ENCODE data around the gene DEUP1. TPM values are rescaled to one million over a fixed set of nuclear protein-coding genes. Genes with fewer than 3 reads are reported as not detected.

The DEUP1 gene
- polyA plus RNA-seq, 1 of the 3 experiments (the other 2 are of a cell fraction) = not detected

DNA sequence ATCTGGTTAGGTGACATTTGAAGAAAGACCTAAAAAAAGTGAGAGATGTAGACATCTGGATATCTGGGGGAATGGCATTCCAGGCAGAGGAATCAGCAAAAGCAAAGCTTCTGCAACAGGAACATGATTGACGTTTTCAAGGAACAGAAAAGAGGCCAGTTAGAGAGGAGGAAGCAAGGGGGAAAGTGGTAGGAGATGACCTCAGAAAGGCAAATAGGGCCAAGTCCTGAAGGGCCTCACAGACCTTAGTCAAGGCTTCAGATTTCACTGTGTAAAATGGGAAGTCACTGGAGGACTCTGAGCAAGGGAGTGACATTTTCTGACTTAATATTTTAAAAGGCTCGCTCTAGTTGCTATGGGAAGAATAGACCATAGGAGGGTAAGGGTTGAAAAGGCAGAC, 9.7 kb downstream of the DEUP1 start:
- H3K9me3 ChIP-seq = no peaks in the 10 kb centered on the region
- H3K4me2 ChIP-seq = no peak overlapping the region
- no peaks in the 10 kb centered on the region for H3K79me2 ChIP-seq (ENCODE audit: insufficient read depth)
- TF ChIP-seq RFX5 (IDR thresholded peaks at IDR 0.05; ENCODE audit: low read length) (no peak), RCOR1 (IDR thresholded peaks at IDR 0.05; ENCODE audit: low read length) (no peak)
- 16% methylated on average over 2 of the region's 2 CpGs for WGBS (ENCODE audit: low lambda C conversion rate)
- no peak overlapping the region for H2AFZ ChIP-seq (ENCODE audit: low read depth)
- no peak overlapping the region for H3K9ac ChIP-seq
- H3K4me1 ChIP-seq (ENCODE audit: control insufficient read depth in 1 of 2, insufficient read depth in 2 of 2, low read depth in 1 of 2, low read length in 1 of 2) = no peaks in the 10 kb centered on the region
- no peak overlapping the region for H3K4me3 ChIP-seq (ENCODE audit: low read depth in 2 of 2, low read length in 1 of 2)
- no peaks in the 10 kb centered on the region for H3K9me2 ChIP-seq
- no peak for DNase-seq
- POLR2A ChIA-PET = no interaction called here
- H4K20me1 ChIP-seq (ENCODE audit: insufficient read depth) = no peaks in the 10 kb centered on the region
- CTCF ChIA-PET = interaction anchor here (1.1 to 1.5 kb wide), 2 partner anchors 23 to 26 kb away, joined by 3 read pairs; no protein-coding TSS in a partner anchor
- H3K36me3 ChIP-seq (replicated peaks in 1 of 2; ENCODE audit: control insufficient read depth in 1 of 2, insufficient read depth in 2 of 2, low read length in 1 of 2) = no peaks in the 10 kb centered on the region
- no peaks in the 10 kb centered on the region for H3F3A ChIP-seq (replicated peaks; ENCODE audit: insufficient read depth)
- no peak overlapping the region for H3K27ac ChIP-seq (ENCODE audit: low read depth in 2 of 2, low read length in 1 of 2)
- H3K27me3 ChIP-seq (ENCODE audit: insufficient read depth) = no peaks in the 10 kb centered on the region

DNA sequence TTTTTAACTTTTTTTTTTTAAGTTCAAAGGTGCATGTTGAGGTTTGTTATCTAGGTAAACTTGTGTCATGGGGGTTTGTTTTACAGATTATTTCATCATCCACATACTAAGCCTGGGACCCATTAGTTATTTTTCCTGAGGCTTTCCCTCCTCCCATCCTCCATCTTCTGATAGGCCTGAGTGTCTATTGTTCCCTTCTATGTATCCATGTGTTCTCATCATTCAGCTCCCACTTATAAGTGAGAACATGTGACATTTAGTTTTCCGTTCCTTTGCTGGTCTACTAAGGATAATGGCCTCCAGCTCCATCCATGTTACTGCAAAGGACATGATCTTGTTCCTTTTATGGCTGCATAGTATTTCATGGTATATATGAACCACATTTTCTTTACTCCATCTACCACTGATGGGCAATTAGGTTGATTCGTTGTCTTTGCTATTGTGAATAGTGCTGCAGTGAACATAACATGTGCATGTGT, 14.4 kb downstream of the DEUP1 start:
- H3K79me2 ChIP-seq (ENCODE audit: insufficient read depth) = no peaks in the 10 kb centered on the region
- no peak overlapping the region for H3K9ac ChIP-seq
- WGBS (ENCODE audit: low lambda C conversion rate) = 24% methylated on average over 2 of the region's 2 CpGs
- no peak for DNase-seq
- ChIA-PET POLR2A (no interaction called here), CTCF (interaction anchor here (1.0 kb wide), 1 partner anchor 13 kb away, joined by 4 read pairs; no protein-coding TSS in a partner anchor)
- no peaks in the 10 kb centered on the region for H3F3A ChIP-seq (replicated peaks; ENCODE audit: insufficient read depth)
- H4K20me1 ChIP-seq (ENCODE audit: insufficient read depth) = no peaks in the 10 kb centered on the region
- no peaks in the 10 kb centered on the region for H3K36me3 ChIP-seq (replicated peaks in 1 of 2; ENCODE audit: control insufficient read depth in 1 of 2, insufficient read depth in 2 of 2, low read length in 1 of 2)
- no peak overlapping the region for H3K4me3 ChIP-seq (ENCODE audit: low read depth in 2 of 2, low read length in 1 of 2)
- no peaks in the 10 kb centered on the region for H3K9me2 ChIP-seq
- no peaks in the 10 kb centered on the region for H3K27me3 ChIP-seq (ENCODE audit: insufficient read depth)
- TF ChIP-seq POLR2AphosphoS5 (IDR thresholded peaks at IDR 0.05; ENCODE audit: low read depth, low read length) (no peak), RXRA (IDR thresholded peaks at IDR 0.05; ENCODE audit: borderline replicate concordance, low read depth) (no peak), JUND (IDR thresholded peaks at IDR 0.05) (no peak), GATA2 (CRISPR knock-in tag; IDR thresholded peaks at IDR 0.05) (no peak)
- TF ChIP-seq, protein P1, sequence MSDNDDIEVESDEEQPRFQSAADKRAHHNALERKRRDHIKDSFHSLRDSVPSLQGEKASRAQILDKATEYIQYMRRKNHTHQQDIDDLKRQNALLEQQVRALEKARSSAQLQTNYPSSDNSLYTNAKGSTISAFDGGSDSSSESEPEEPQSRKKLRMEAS (IDR thresholded peaks at IDR 0.05; ENCODE audit: low read depth) = no peak
- H3K4me2 ChIP-seq = no peak overlapping the region
- no peak overlapping the region for H3K27ac ChIP-seq (ENCODE audit: low read depth in 2 of 2, low read length in 1 of 2)
- no peaks in the 10 kb centered on the region for H3K4me1 ChIP-seq (ENCODE audit: control insufficient read depth in 1 of 2, insufficient read depth in 2 of 2, low read depth in 1 of 2, low read length in 1 of 2)
- no peaks in the 10 kb centered on the region for H3K9me3 ChIP-seq
- H2AFZ ChIP-seq (ENCODE audit: low read depth) = no peak overlapping the region

DNA sequence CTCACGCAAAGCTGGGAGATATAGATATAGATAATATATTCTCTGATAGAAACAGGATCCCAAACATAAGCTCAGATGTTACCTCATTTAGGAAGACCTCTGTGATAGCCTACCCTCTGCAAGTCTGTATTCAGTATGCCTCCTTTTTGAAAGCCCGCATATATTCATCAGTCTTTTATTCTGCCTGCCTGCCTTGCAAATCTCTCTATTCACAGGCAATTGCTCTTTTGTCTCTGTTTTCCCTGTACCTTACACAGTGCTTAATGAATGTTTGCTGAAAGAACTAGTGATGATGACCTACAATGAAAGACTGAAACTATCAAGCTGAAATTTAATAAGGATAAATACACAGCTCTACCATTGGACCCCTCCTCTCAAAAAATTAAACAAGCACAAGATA, 18.4 kb downstream of the DEUP1 start:
- Histone ChIP-seq H3K4me2 (no peak overlapping the region), H3K79me2 (ENCODE audit: insufficient read depth) (no peaks in the 10 kb centered on the region), H3K4me3 (ENCODE audit: low read depth in 2 of 2, low read length in 1 of 2) (no peak overlapping the region), H3K27ac (ENCODE audit: low read depth in 2 of 2, low read length in 1 of 2) (no peak overlapping the region), H3K27me3 (ENCODE audit: insufficient read depth) (no peaks in the 10 kb centered on the region), H3K9ac (no peak overlapping the region), H3K36me3 (replicated peaks in 1 of 2; ENCODE audit: control insufficient read depth in 1 of 2, insufficient read depth in 2 of 2, low read length in 1 of 2) (no peaks in the 10 kb centered on the region), H2AFZ (ENCODE audit: low read depth) (no peak overlapping the region), H3F3A (replicated peaks; ENCODE audit: insufficient read depth) (no peaks in the 10 kb centered on the region), H4K20me1 (ENCODE audit: insufficient read depth) (no peaks in the 10 kb centered on the region), H3K9me2 (no peaks in the 10 kb centered on the region), H3K9me3 (no peaks in the 10 kb centered on the region), H3K4me1 (ENCODE audit: control insufficient read depth in 1 of 2, insufficient read depth in 2 of 2, low read depth in 1 of 2, low read length in 1 of 2) (no peaks in the 10 kb centered on the region)
- ChIA-PET POLR2A (no interaction called here), CTCF (interaction anchor here (0.7 to 1.4 kb wide), 2 partner anchors 30 to 123 kb away, joined by 3 to 4 read pairs; no protein-coding TSS in a partner anchor)
- no peak for DNase-seq
- WGBS (ENCODE audit: low lambda C conversion rate) = 84% methylated on average over 2 of the region's 2 CpGs
- TF ChIP-seq, protein P2, sequence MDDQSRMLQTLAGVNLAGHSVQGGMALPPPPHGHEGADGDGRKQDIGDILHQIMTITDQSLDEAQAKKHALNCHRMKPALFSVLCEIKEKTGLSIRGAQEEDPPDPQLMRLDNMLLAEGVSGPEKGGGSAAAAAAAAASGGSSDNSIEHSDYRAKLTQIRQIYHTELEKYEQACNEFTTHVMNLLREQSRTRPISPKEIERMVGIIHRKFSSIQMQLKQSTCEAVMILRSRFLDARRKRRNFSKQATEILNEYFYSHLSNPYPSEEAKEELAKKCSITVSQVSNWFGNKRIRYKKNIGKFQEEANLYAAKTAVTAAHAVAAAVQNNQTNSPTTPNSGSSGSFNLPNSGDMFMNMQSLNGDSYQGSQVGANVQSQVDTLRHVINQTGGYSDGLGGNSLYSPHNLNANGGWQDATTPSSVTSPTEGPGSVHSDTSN (IDR thresholded peaks at IDR 0.05) = no peak
